Mesenchymal stem cell (in vitro differentiated cells and primary cell): Measurements from ENCODE around the gene TPBGL.
A peak's percentile ranks its signal among the peaks of the same experiment; 100 is the strongest.

Source experiments
- DNase-seq: peaks from one replicate; pipeline ENCODE4 v3.0.0-alpha.2; 2013
- H2AFZ ChIP-seq: one replicate; pipeline ENCODE4 v1.6.1; 2013; ENCODE audit warnings: low read depth, mild to moderate bottlenecking, control low read depth, inconsistent platforms, low read length, moderate library complexity
- H2AK5ac ChIP-seq: 2 replicates; pipeline ENCODE4 v1.6.1; 2013; ENCODE audit warnings: low read length, moderate library complexity, mild to moderate bottlenecking, inconsistent platforms; ENCODE audit not compliant: severe bottlenecking
- H2BK120ac ChIP-seq: one replicate; pipeline ENCODE4 v1.6.1; 2013; ENCODE audit warnings: low read depth, mild to moderate bottlenecking, inconsistent platforms, low read length, moderate library complexity
- H2BK12ac ChIP-seq, 2 experiments: one replicate each; pipeline ENCODE4 v1.6.1; 2013; ENCODE audit warnings: inconsistent platforms in 2 of 2, low read length in 2 of 2, mild to moderate bottlenecking in 2 of 2, moderate library complexity in 2 of 2, control low read depth in 1 of 2
- H2BK15ac ChIP-seq: one replicate; pipeline ENCODE4 v1.6.1; 2013; ENCODE audit warnings: mild to moderate bottlenecking, low read depth, inconsistent platforms; ENCODE audit not compliant: poor library complexity, severe bottlenecking
- H2BK5ac ChIP-seq: 2 replicates; pipeline ENCODE4 v1.6.1; 2013; ENCODE audit warnings: low read depth, mild to moderate bottlenecking, low read length, control low read depth, inconsistent platforms; ENCODE audit not compliant: poor library complexity, severe bottlenecking
- H3K14ac ChIP-seq, 2 experiments: one replicate each; pipeline ENCODE4 v1.6.1; 2013; ENCODE audit warnings: inconsistent platforms in 2 of 2, low read length in 2 of 2, control low read depth in 1 of 2, mild to moderate bottlenecking in 1 of 2, moderate library complexity in 1 of 2
- H3K18ac ChIP-seq, 2 experiments: one replicate each; pipeline ENCODE4 v1.6.1; 2013; ENCODE audit warnings: inconsistent platforms in 2 of 2, low read length in 2 of 2, control low read depth in 1 of 2, low read depth in 1 of 2, mild to moderate bottlenecking in 1 of 2
- H3K23ac ChIP-seq, 2 experiments: one replicate each; pipeline ENCODE4 v1.6.1; 2013; ENCODE audit warnings: inconsistent platforms in 2 of 2, low read length in 2 of 2, mild to moderate bottlenecking in 2 of 2, moderate library complexity in 2 of 2, control low read depth in 1 of 2
- H3K27ac ChIP-seq: 2 replicates; pipeline ENCODE4 v1.5.1; 2013; ENCODE audit warnings: mild to moderate bottlenecking, moderate library complexity, low read length, control low read depth, inconsistent platforms; ENCODE audit not compliant: poor library complexity, severe bottlenecking
- H3K27me3 ChIP-seq, 2 experiments: 2 replicates each; pipeline versions ENCODE4 v1.6.1 to v1.7.0; 2013; ENCODE audit warnings: low read length in 2 of 2, mild to moderate bottlenecking in 2 of 2, moderate library complexity in 2 of 2, control low read depth in 1 of 2, inconsistent platforms in 1 of 2; ENCODE audit not compliant: control insufficient read depth in 1 of 2, insufficient read depth in 1 of 2
- H3K36me3 ChIP-seq, 2 experiments: 2 replicates each; pipeline versions ENCODE4 v1.6.1 to v1.7.0; 2013; ENCODE audit warnings: low read length in 2 of 2, control low read depth in 1 of 2, inconsistent platforms in 1 of 2, low read depth in 1 of 2, mild to moderate bottlenecking in 1 of 2; ENCODE audit not compliant: insufficient read depth in 2 of 2, control insufficient read depth in 1 of 2
- H3K4ac ChIP-seq, 2 experiments: one replicate each; pipeline ENCODE4 v1.6.1; 2013; ENCODE audit warnings: inconsistent platforms in 2 of 2, low read length in 2 of 2, mild to moderate bottlenecking in 2 of 2, moderate library complexity in 2 of 2, control low read depth in 1 of 2, low read depth in 1 of 2
- H3K4me1 ChIP-seq: 2 replicates; pipeline ENCODE4 v1.6.1; 2013; ENCODE audit warnings: low read depth, low read length, control low read depth; ENCODE audit not compliant: control insufficient read depth, insufficient read depth
- H3K4me2 ChIP-seq: 2 replicates; pipeline ENCODE4 v1.6.1; 2013; ENCODE audit warnings: low read length, mild to moderate bottlenecking, inconsistent platforms; ENCODE audit not compliant: poor library complexity, severe bottlenecking
- H3K4me3 ChIP-seq, 2 experiments: 2 replicates each; pipeline versions ENCODE4 v1.5.1 to v1.7.0; 2013; ENCODE audit warnings: low read length in 2 of 2, mild to moderate bottlenecking in 2 of 2, control low read depth in 1 of 2, low read depth in 1 of 2; ENCODE audit not compliant: insufficient read depth in 1 of 2
- H3K79me1 ChIP-seq: replicated peaks from 2 replicates; pipeline ENCODE4 v1.6.1; 2013; ENCODE audit warnings: mild to moderate bottlenecking, control low read depth, low read length, inconsistent platforms; ENCODE audit not compliant: poor library complexity, severe bottlenecking
- H3K9ac ChIP-seq: 2 replicates; pipeline ENCODE4 v1.7.0; 2013; ENCODE audit warnings: mild to moderate bottlenecking, low read length, moderate library complexity
- H3K9me3 ChIP-seq: 2 replicates; pipeline ENCODE4 v1.7.0; 2013; ENCODE audit warnings: mild to moderate bottlenecking, low read length; ENCODE audit not compliant: control insufficient read depth
- H4K8ac ChIP-seq: one replicate; pipeline ENCODE4 v1.6.1; 2013; ENCODE audit warnings: inconsistent platforms, mild to moderate bottlenecking, low read length, moderate library complexity
- H4K91ac ChIP-seq: one replicate; pipeline ENCODE4 v1.6.1; 2013; ENCODE audit warnings: mild to moderate bottlenecking, low read length, inconsistent platforms
- WGBS: methylation state at CpG from one replicate; pipeline ENCODE4 v1.1.7; 2013; ENCODE audit warnings: mixed read lengths; 5-methylcytosine and 5-hydroxymethylcytosine counted together

TPBGL gene

DNA sequence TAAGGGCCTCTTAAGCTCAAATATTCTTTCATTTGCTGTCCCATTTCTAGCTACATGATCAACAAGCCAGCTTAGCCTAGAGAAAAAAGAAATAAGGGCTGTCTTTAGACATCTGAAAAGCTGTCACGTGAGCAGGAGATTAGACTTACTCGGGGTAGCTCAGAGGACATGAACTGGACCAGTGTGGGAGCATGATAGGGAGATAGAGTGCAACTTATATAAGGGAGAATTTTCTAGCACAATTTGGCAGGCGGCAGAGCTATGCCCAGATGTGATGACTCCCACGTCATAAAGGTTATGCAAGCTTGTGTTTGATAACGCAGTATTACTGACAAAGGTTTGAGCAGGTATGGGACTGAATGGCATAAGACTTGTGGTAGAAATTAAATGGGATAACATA, 28.2 kb upstream of the TPBGL start:
- Histone ChIP-seq H3K36me3 (no peaks in the 10 kb centered on the region), H3K9ac (no peak overlapping the region), H3K4me3 (no peak overlapping the region)

DNA sequence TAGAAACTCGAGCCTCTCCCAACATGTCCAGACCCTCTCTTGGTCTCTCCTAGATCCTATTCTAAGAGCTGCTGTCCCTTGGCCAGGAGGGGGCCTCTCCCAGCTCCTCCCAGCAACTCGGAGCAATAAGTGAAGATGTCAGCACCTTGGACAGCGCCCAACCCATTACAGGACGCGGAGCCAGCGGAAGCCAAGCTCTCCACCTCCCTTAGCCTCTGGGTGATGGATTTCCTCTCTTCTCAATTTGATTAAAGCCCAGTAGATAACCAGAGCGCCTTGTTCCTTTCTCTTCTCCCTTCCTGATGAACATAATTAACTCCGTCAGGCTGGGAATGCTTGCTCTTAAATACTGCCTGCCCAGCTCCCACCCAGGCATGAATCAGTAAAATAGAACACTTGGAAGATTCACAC, 26.2 kb upstream of the TPBGL start:
- Histone ChIP-seq H3K23ac (no peak overlapping the region), H3K27ac (no peak overlapping the region), H2AFZ (no peak overlapping the region), H3K4me2 (no peak overlapping the region), H3K36me3 (no peaks in the 10 kb centered on the region), H3K27me3 (peaks cover 46 to 72% of the 10 kb centered on the region in 2 experiments), H3K18ac (no peak overlapping the region), H3K79me1 (no peaks in the 10 kb centered on the region), H2BK120ac (no peak overlapping the region), H3K4me3 (no peak overlapping the region), H3K9me3 (peaks cover 2% of the 10 kb centered on the region), H3K9ac (no peak overlapping the region), H3K14ac (no peak overlapping the region), H4K8ac (no peak overlapping the region), H4K91ac (no peak overlapping the region), H2AK5ac (no peak overlapping the region), H2BK5ac (no peak overlapping the region), H3K4ac (no peak overlapping the region), H2BK12ac (no peak overlapping the region), H3K4me1 (no peaks in the 10 kb centered on the region), H2BK15ac (no peak overlapping the region)
- DNase-seq, result peak; percentile 85
- 4% methylated on average over 7 of the region's 8 CpGs for WGBS

More for the DNA sequence above, 28.2 kb upstream of the TPBGL start:
- Histone ChIP-seq H2BK12ac (no peak overlapping the region), H3K4ac (no peak overlapping the region), H3K4me1 (no peaks in the 10 kb centered on the region), H2BK5ac (no peak overlapping the region), H2AK5ac (no peak overlapping the region), H2BK15ac (no peak overlapping the region), H3K23ac (no peak overlapping the region), H3K9me3 (peaks cover 2% of the 10 kb centered on the region), H3K27ac (no peak overlapping the region), H3K27me3 (peaks cover 46 to 72% of the 10 kb centered on the region in 2 experiments), H2BK120ac (no peak overlapping the region), H2AFZ (no peak overlapping the region), H3K4me2 (no peak overlapping the region), H3K14ac (no peak overlapping the region), H4K8ac (no peak overlapping the region), H3K18ac (no peak overlapping the region), H4K91ac (no peak overlapping the region), H3K79me1 (no peaks in the 10 kb centered on the region)
- DNase-seq, result no peak
- WGBS, result 84% methylated on average over 4 of the region's 5 CpGs

DNA sequence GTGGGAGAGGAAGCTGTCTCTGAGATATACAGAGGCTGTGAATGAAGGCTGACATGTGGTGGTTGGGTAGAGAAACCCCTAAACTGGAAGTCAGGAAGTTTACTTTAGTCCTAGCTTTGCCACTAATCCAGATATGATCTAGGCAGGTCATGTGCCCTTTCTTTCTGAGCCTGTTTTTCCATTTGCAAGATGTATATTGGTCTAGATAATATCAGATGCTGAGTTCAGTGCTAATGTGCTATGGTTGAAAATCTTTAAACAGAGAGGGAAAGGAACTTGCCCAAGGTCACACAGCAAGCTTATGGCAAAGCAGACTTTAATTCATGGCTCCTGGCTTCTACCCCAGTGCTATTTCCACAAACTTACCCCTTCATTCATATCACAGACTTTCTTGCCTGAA, 25.7 kb upstream of the TPBGL start:
- Histone ChIP-seq H3K9me3 (peaks cover 2% of the 10 kb centered on the region), H2BK120ac (no peak overlapping the region), H3K36me3 (no peaks in the 10 kb centered on the region), H3K27ac (no peak overlapping the region), H3K4ac (no peak overlapping the region), H2BK15ac (no peak overlapping the region), H3K4me3 (no peak overlapping the region), H2BK5ac (no peak overlapping the region), H3K79me1 (no peaks in the 10 kb centered on the region), H3K23ac (no peak overlapping the region), H3K4me1 (no peaks in the 10 kb centered on the region), H2AFZ (no peak overlapping the region), H3K27me3 (peaks cover 46 to 68% of the 10 kb centered on the region in 2 experiments), H4K8ac (no peak overlapping the region), H4K91ac (no peak overlapping the region), H3K18ac (no peak overlapping the region), H2AK5ac (no peak overlapping the region), H2BK12ac (no peak overlapping the region), H3K4me2 (no peak overlapping the region), H3K14ac (no peak overlapping the region), H3K9ac (no peak overlapping the region)
- DNase-seq, result no peak

DNA sequence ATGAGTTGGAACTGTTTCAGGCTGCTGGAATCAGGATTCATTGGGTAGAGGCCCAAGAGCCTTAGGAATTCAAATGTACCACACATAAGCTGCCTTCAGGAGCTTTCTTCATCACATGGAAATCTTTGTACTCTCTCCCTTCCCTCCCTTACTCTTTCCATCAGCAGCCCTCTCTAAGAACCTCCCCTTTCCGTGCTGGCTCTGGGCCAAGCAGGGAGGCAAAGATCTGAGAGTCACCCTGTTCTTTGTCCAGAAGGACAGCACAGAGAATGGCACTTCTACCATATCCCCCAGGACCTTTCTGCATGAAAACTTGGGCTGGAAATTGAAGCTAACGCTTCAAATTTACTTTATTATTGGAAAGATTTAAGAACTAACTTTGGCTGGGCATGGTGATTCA, 20.7 kb upstream of the TPBGL start:
- Histone ChIP-seq H3K4me2 (no peak overlapping the region), H3K18ac (no peak overlapping the region), H3K27me3 (peaks cover 40 to 52% of the 10 kb centered on the region in 2 experiments), H3K27ac (no peak overlapping the region), H4K91ac (no peak overlapping the region), H3K36me3 (no peaks in the 10 kb centered on the region), H3K14ac (no peak overlapping the region), H2BK15ac (no peak overlapping the region), H2BK120ac (no peak overlapping the region), H3K9me3 (no peaks in the 10 kb centered on the region), H3K4me3 (no peak overlapping the region), H3K23ac (no peak overlapping the region), H3K9ac (no peak overlapping the region), H3K4ac (no peak overlapping the region), H4K8ac (no peak overlapping the region), H3K79me1 (no peaks in the 10 kb centered on the region), H3K4me1 (no peaks in the 10 kb centered on the region), H2BK12ac (no peak overlapping the region), H2AFZ (no peak overlapping the region), H2BK5ac (no peak overlapping the region), H2AK5ac (no peak overlapping the region)
- no peak for DNase-seq
- WGBS, result 61% methylated on average over 2 of the region's 2 CpGs
